Osteoblast (primary cell): ENCODE data around the gene THSD7A. TPM values are rescaled to one million over a fixed set of nuclear protein-coding genes. Genes with fewer than 3 reads are reported as not detected.

Experiments used
- DNase-seq: peaks from one replicate; pipeline ENCODE4 v3.0.0; 2011; ENCODE audit warnings: low spot score, mixed read lengths; ENCODE audit not compliant: insufficient read length; ENCODE audit errors: missing footprints
- H2AFZ ChIP-seq: 2 replicates; pipeline ENCODE4 v1.6.0; 2011; ENCODE audit warnings: mild to moderate bottlenecking, low read length
- H3K27ac ChIP-seq: 2 replicates; pipeline ENCODE4 v1.5.1; 2011; ENCODE audit warnings: mild to moderate bottlenecking, low read depth, low read length, moderate library complexity
- H3K27me3 ChIP-seq: 2 replicates; pipeline ENCODE4 v1.6.0; 2012; ENCODE audit warnings: mild to moderate bottlenecking, control low read depth, inconsistent platforms, low read length, moderate library complexity; ENCODE audit not compliant: insufficient read depth
- H3K36me3 ChIP-seq: 2 replicates; pipeline ENCODE4 v1.5.1; 2011; ENCODE audit warnings: mild to moderate bottlenecking, low read length, control low read depth, moderate library complexity; ENCODE audit not compliant: insufficient read depth
- H3K4me1 ChIP-seq: 2 replicates; pipeline ENCODE4 v1.5.1; 2011; ENCODE audit warnings: mild to moderate bottlenecking, low read length, control low read depth, moderate library complexity; ENCODE audit not compliant: insufficient read depth
- H3K4me2 ChIP-seq: 2 replicates; pipeline ENCODE4 v1.6.0; 2011; ENCODE audit warnings: mild to moderate bottlenecking, low read length; ENCODE audit not compliant: insufficient read depth
- H3K4me3 ChIP-seq: fragments of 200-600 bp; sonication (generic); 3 replicates; pipeline ENCODE4 v1.5.1; 2012; ENCODE audit warnings: mild to moderate bottlenecking, low read length, inconsistent platforms; ENCODE audit not compliant: insufficient read depth
- H3K79me2 ChIP-seq: 2 replicates; pipeline ENCODE4 v1.6.0; 2012; ENCODE audit warnings: mild to moderate bottlenecking, low read length, control low read depth, inconsistent platforms; ENCODE audit not compliant: insufficient read depth
- H3K9me3 ChIP-seq: 2 replicates; pipeline ENCODE4 v1.5.1; 2011; ENCODE audit warnings: low read depth, low read length, control low read depth
- H4K20me1 ChIP-seq: 2 replicates; pipeline ENCODE4 v1.6.0; 2012; ENCODE audit warnings: mild to moderate bottlenecking, low read length, control low read depth; ENCODE audit not compliant: insufficient read depth
- total RNA-seq: library from RNA; depleted of rRNA; stranded (reverse); fragments of >200 nt; gene quantifications from 2 replicates; pipeline ENCODE4 v1.2.3, GENCODE V29; 2012
- TF ChIP-seq, protein P1 (sequence below): IDR thresholded peaks from 2 replicates; pipeline ENCODE4 v1.5.1; 2011; ENCODE audit warnings: mild to moderate bottlenecking, low read depth, low read length, moderate library complexity; ENCODE audit errors: extremely low read depth

The THSD7A gene
- total RNA-seq, 1 donor: under 0.01 TPM

DNA sequence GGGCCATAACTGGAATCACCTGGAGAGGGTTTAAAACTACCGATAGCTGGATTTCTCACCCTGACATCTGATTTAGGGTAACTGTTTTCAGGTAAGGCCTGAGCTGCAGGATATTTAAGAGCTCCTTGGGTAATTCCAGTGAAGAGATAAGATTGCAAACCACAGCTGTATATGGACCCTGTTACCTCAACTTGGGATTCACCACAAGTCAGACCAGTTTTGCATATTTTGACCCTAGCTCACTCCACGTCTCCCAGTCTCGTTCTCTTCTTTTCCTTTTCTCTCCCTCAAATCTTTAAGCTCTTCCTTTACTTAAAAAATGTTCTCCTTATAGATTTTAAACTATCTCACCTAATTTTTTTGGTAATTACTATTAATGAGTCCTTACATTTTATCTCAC is 264.4 kb downstream of the THSD7A start:
- Histone ChIP-seq H3K36me3 (no peaks in the 10 kb centered on the region), H3K4me2 (no peak overlapping the region), H4K20me1 (no peaks in the 10 kb centered on the region), H3K27ac (no peak overlapping the region), H2AFZ (no peak overlapping the region), H3K4me1 (no peaks in the 10 kb centered on the region), H3K9me3 (no peaks in the 10 kb centered on the region), H3K27me3 (no peaks in the 10 kb centered on the region), H3K79me2 (no peaks in the 10 kb centered on the region), H3K4me3 (no peak overlapping the region)
- DNase-seq: no peak
- TF ChIP-seq, protein P1, sequence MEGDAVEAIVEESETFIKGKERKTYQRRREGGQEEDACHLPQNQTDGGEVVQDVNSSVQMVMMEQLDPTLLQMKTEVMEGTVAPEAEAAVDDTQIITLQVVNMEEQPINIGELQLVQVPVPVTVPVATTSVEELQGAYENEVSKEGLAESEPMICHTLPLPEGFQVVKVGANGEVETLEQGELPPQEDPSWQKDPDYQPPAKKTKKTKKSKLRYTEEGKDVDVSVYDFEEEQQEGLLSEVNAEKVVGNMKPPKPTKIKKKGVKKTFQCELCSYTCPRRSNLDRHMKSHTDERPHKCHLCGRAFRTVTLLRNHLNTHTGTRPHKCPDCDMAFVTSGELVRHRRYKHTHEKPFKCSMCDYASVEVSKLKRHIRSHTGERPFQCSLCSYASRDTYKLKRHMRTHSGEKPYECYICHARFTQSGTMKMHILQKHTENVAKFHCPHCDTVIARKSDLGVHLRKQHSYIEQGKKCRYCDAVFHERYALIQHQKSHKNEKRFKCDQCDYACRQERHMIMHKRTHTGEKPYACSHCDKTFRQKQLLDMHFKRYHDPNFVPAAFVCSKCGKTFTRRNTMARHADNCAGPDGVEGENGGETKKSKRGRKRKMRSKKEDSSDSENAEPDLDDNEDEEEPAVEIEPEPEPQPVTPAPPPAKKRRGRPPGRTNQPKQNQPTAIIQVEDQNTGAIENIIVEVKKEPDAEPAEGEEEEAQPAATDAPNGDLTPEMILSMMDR: no peak

DNA sequence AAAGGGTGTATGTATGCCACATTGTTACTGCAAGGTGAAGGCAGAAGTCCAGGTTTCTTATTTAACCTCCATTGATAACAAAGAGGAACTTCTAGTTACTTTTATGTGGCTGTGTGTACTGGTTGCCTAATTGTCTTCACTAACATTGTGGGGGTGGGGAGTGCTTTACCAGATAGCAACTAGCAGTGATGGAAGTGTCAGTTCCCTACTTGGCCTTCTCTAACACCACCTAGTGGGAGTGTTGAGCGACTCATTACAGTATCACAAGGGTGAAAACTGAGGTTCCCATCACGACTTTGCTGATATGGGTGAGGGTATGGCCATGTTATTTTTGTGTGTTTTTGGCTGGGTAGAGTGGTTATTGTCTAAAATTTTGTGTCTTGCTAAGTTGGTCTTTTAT is 274.4 kb downstream of the THSD7A start:
- Histone ChIP-seq H3K9me3 (peaks cover 2% of the 10 kb centered on the region), H3K4me1 (no peaks in the 10 kb centered on the region), H3K36me3 (no peaks in the 10 kb centered on the region), H3K27ac (no peak overlapping the region), H3K4me3 (no peak overlapping the region), H3K79me2 (no peaks in the 10 kb centered on the region), H2AFZ (no peak overlapping the region), H4K20me1 (no peaks in the 10 kb centered on the region), H3K4me2 (no peak overlapping the region), H3K27me3 (no peaks in the 10 kb centered on the region)
- no peak for DNase-seq
- TF ChIP-seq, protein P1: no peak

DNA sequence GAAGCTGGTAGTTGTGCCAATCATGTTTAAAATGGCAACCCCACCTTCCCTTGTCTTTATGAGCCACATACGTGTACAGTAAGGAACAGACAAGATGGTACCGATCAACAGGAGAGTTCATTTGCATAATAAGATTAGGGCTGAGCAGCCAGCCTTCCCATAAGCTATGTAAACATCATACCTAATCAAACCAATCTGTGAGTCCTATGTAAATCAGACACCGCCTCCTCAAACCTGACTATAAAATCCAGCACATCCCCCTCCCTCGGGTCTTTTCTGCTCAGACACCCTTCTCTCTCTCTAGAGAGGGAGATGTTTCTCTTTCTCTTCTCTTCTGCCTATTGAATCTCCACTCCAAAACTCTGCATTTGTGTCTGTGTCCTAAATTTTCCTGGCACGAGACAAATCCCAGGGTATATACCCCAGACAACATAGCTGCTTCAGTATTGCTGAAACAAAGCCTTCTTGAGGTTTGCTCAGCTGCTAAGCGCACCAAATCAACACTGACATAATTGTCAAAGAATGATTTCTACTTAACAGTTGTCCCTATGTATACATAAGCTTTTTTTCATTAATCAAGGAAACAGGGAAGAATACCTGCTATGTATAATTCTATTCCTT is 279.2 kb downstream of the THSD7A start:
- TF ChIP-seq, protein P1: no peak
- Histone ChIP-seq H3K27me3 (no peaks in the 10 kb centered on the region), H4K20me1 (no peaks in the 10 kb centered on the region), H3K4me3 (no peak overlapping the region), H3K36me3 (no peaks in the 10 kb centered on the region), H3K27ac (no peak overlapping the region), H3K9me3 (peaks cover 2% of the 10 kb centered on the region), H3K4me2 (no peak overlapping the region), H2AFZ (no peak overlapping the region), H3K79me2 (no peaks in the 10 kb centered on the region), H3K4me1 (no peaks in the 10 kb centered on the region)
- no peak for DNase-seq

DNA sequence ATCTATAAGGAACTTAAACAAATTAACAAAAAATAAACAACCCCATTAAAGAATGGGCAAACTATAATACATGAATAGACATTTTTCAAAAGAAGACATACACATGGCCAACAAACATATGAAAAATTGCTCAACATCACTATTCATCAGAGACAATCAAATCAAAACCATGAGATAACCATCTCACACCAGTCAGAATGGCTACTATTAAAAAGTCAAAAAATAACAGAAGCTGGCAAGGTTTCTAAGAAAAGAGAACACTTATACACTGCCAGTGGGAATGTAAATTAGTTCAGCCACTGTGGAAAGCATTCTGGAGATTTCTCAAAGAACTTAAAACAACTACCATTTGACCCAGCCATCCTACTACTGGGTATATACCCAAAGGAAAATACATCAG is 280.5 kb downstream of the THSD7A start:
- no peaks in the 10 kb centered on the region for H3K9me3 ChIP-seq
- no peaks in the 10 kb centered on the region for H4K20me1 ChIP-seq
- TF ChIP-seq, protein P1: no peak
- DNase-seq: no peak
- H3K27me3 ChIP-seq: no peaks in the 10 kb centered on the region
- H3K4me1 ChIP-seq: no peaks in the 10 kb centered on the region
- no peak overlapping the region for H2AFZ ChIP-seq
- no peak overlapping the region for H3K4me2 ChIP-seq
- no peak overlapping the region for H3K27ac ChIP-seq
- no peaks in the 10 kb centered on the region for H3K79me2 ChIP-seq
- no peaks in the 10 kb centered on the region for H3K36me3 ChIP-seq
- H3K4me3 ChIP-seq: no peak overlapping the region
